ENCODE data around the gene SMYD3.

DNA sequence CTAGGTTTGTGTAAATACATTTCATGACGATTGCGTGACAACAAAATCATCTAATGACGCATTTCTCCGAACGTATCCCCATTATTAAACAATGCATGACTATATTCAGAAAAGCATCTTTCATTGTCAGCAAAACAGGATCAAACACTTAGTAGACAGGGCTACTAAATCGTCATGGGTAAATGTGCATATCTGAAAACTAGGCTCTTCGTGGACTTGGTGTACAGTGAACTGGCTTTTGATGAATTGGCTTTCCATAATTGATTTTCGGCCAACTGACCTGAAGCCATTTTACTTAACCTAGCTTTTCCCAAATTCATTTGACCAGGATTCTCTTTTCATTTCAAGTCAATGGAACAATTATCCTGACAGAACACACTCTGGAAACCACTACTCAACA is 665.0 kb downstream of the SMYD3 start:
- no peak for TF ChIP-seq BHLHE40 (IDR thresholded peaks at IDR 0.05; ENCODE audit: borderline replicate concordance in 1 of 2, low read depth in 2 of 2, low read length in 1 of 2)
- TF ChIP-seq USF2 (IDR thresholded peaks at IDR 0.05; ENCODE audit: borderline replicate concordance, low read depth, low read length): no peak
- TF ChIP-seq, protein P1, sequence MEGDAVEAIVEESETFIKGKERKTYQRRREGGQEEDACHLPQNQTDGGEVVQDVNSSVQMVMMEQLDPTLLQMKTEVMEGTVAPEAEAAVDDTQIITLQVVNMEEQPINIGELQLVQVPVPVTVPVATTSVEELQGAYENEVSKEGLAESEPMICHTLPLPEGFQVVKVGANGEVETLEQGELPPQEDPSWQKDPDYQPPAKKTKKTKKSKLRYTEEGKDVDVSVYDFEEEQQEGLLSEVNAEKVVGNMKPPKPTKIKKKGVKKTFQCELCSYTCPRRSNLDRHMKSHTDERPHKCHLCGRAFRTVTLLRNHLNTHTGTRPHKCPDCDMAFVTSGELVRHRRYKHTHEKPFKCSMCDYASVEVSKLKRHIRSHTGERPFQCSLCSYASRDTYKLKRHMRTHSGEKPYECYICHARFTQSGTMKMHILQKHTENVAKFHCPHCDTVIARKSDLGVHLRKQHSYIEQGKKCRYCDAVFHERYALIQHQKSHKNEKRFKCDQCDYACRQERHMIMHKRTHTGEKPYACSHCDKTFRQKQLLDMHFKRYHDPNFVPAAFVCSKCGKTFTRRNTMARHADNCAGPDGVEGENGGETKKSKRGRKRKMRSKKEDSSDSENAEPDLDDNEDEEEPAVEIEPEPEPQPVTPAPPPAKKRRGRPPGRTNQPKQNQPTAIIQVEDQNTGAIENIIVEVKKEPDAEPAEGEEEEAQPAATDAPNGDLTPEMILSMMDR (IDR thresholded peaks at IDR 0.05 in 2 of 3, conservative IDR thresholded peaks at IDR 0.05 in 1 of 3; ENCODE audit: control insufficient read depth in 2 of 3, extremely low read depth in 1 of 3, insufficient read depth in 1 of 3, low read depth in 3 of 3, low read length in 3 of 3): no peak
- no peak for TF ChIP-seq SKIL (IDR thresholded peaks at IDR 0.05; ENCODE audit: low read depth, poor library complexity, severe bottlenecking)
- TF ChIP-seq RFX5 (IDR thresholded peaks at IDR 0.05; ENCODE audit: low read depth, low read length): no peak
- no peak for TF ChIP-seq MTA3 (IDR thresholded peaks at IDR 0.05; ENCODE audit: borderline replicate concordance, low read length)
- TF ChIP-seq JUNB (IDR thresholded peaks at IDR 0.05): no peak
- TF ChIP-seq, protein P2, sequence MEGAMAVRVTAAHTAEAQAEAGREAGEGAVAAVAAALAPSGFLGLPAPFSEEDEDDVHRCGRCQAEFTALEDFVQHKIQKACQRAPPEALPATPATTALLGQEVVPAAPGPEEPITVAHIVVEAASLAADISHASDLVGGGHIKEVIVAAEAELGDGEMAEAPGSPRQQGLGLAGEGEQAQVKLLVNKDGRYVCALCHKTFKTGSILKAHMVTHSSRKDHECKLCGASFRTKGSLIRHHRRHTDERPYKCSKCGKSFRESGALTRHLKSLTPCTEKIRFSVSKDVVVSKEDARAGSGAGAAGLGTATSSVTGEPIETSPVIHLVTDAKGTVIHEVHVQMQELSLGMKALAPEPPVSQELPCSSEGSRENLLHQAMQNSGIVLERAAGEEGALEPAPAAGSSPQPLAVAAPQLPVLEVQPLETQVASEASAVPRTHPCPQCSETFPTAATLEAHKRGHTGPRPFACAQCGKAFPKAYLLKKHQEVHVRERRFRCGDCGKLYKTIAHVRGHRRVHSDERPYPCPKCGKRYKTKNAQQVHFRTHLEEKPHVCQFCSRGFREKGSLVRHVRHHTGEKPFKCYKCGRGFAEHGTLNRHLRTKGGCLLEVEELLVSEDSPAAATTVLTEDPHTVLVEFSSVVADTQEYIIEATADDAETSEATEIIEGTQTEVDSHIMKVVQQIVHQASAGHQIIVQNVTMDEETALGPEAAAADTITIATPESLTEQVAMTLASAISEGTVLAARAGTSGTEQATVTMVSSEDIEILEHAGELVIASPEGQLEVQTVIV (IDR thresholded peaks at IDR 0.05; ENCODE audit: borderline replicate concordance, partially characterized antibody): no peak
- TF ChIP-seq POLR2A (IDR thresholded peaks at IDR 0.05; ENCODE audit: low read depth, low read length): no peak
- no peak for TF ChIP-seq BCL3 (IDR thresholded peaks at IDR 0.05; ENCODE audit: borderline replicate concordance, insufficient read depth, low read depth, low read length, poor library complexity, severe bottlenecking)
- TF ChIP-seq TAF1 (IDR thresholded peaks at IDR 0.05; ENCODE audit: borderline replicate concordance, low read depth, low read length): no peak
- no peak for TF ChIP-seq EP300 (IDR thresholded peaks at IDR 0.05; ENCODE audit: borderline replicate concordance in 1 of 2, control insufficient read depth in 1 of 2, low read depth in 2 of 2, low read length in 2 of 2)
- no peak for TF ChIP-seq ETV6 (conservative IDR thresholded peaks at IDR 0.05 in 1 of 2, IDR thresholded peaks at IDR 0.05 in 1 of 2; ENCODE audit: borderline replicate concordance in 1 of 2, low read depth in 1 of 2)
